ENCODE data around the gene SGMS2.

DNA sequence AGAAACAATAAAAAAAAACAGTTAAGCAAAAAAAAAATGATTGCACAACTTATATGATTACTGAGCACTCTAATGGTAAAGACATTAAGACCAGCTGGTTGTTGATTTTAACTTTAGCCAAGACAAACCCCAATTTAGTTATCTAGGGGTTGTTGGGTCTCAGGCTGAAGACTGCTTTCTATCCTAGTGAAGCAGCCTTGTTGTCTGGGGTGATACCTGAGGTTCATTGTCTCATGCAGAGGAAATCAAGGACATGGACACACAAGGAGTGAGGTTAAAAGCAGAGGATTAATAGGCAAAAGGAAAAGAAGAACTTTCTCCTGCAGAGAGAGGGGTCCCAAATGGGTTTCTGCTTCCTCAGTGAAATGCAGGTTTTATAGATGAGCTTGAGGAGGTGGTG, 66.6 kb downstream of the SGMS2 start:
- TF ChIP-seq CTCF (IDR thresholded peaks at IDR 0.05; ENCODE audit: borderline replicate concordance, extremely low read depth, low read length, poor library complexity, severe bottlenecking) (no peak), EZH2 (IDR thresholded peaks at IDR 0.05; ENCODE audit: borderline replicate concordance, low read depth, low read length, severe bottlenecking) (no peak)
